Measurements from ENCODE around the gene CYP1A2.

DNA sequence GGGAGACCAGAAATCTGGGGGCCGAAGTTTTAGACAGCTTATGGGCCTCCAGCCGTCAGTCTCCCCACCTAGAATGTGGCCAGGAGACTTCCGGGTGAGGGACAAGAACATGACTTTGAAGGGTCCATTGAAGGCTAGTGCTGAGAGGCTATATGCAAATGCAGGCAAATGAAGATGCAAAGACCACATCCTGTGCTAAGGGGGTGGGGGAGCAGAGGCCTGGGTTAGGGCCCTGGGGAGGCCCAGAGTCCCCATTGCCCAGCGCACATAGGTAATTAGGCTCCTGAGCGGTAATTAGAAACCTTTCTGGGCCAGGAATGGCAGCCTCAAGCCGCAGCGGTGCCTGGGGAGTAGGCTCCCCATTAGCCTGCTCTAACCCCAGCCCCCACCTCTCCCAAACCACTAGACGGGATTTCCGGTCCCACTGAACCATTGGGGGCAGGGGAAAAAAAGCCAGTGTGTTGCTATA is 40.1 kb downstream of the CYP1A2 start:
- TF ChIP-seq, protein P1, sequence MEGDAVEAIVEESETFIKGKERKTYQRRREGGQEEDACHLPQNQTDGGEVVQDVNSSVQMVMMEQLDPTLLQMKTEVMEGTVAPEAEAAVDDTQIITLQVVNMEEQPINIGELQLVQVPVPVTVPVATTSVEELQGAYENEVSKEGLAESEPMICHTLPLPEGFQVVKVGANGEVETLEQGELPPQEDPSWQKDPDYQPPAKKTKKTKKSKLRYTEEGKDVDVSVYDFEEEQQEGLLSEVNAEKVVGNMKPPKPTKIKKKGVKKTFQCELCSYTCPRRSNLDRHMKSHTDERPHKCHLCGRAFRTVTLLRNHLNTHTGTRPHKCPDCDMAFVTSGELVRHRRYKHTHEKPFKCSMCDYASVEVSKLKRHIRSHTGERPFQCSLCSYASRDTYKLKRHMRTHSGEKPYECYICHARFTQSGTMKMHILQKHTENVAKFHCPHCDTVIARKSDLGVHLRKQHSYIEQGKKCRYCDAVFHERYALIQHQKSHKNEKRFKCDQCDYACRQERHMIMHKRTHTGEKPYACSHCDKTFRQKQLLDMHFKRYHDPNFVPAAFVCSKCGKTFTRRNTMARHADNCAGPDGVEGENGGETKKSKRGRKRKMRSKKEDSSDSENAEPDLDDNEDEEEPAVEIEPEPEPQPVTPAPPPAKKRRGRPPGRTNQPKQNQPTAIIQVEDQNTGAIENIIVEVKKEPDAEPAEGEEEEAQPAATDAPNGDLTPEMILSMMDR (IDR thresholded peaks at IDR 0.05) = no peak
- no peak for TF ChIP-seq POLR2AphosphoS5 (IDR thresholded peaks at IDR 0.05)

Measured in upper lobe of left lung (tissue), 4 donors.